Ureter (tissue), 1 donor: Measurements from ENCODE around the gene SUFU. TPM values are rescaled to one million over a fixed set of nuclear protein-coding genes. Genes with fewer than 3 reads are reported as not detected.
A peak's percentile ranks its signal among the peaks of the same experiment; 100 is the strongest.

Experiments
- DNase-seq: peaks from one replicate; pipeline ENCODE4 v3.0.0-alpha.2; 2020; ENCODE audit warnings: low spot score
- total RNA-seq: library from RNA; stranded (reverse); gene quantifications from one replicate; pipeline ENCODE4 v1.2.4, GENCODE V29; 2023
- donor health status: DM: yes; HTN: yes; CAD: no.

SUFU gene
- total RNA-seq, 1 donor from 2014 or later = 25.5 TPM

- no peak for DNase-seq
Observed at GRCh38 chr10:102641402-102641801, 137.6 kb downstream of the SUFU start.

GRCh38 chr10:102641880-102642735 lies 138.3 kb downstream of the SUFU start:
- DNase-seq = peak; percentile 99

- peak; percentile 87 for DNase-seq
Observed at GRCh38 chr10:102642736-102643335, 139.1 kb downstream of the SUFU start.

- no peak for DNase-seq
Observed at GRCh38 chr10:102643336-102644065, 139.7 kb downstream of the SUFU start.

GRCh38 chr10:102644066-102644645 lies 140.4 kb downstream of the SUFU start, which contains the start of gene TRIM8:
TSS of gene TRIM8 (plus strand) at chr10:102644479. CDS start at chr10:102644618, 139 bp downstream.
- DNase-seq = no peak

- DNase-seq = peak; percentile 85
Observed at GRCh38 chr10:102644646-102645387, 141.0 kb downstream of the SUFU start.

- peak; percentile 76 for DNase-seq
Observed at GRCh38 chr10:102645388-102645740, 141.6 kb downstream of the SUFU start.

- DNase-seq = peak; percentile 95
Observed at GRCh38 chr10:102645741-102646609, 142.2 kb downstream of the SUFU start.

GRCh38 chr10:102646610-102647442 lies 143.1 kb downstream of the SUFU start:
- DNase-seq = no peak

- DNase-seq = no peak
Observed at GRCh38 chr10:102647443-102648268, 143.9 kb downstream of the SUFU start.

- DNase-seq = no peak
Observed at GRCh38 chr10:102648269-102648888, 144.6 kb downstream of the SUFU start.

- DNase-seq = no peak
Observed at GRCh38 chr10:102648889-102649796, 145.4 kb downstream of the SUFU start.

GRCh38 chr10:102649797-102650654 lies 146.3 kb downstream of the SUFU start:
- DNase-seq = no peak

GRCh38 chr10:102650655-102651454 lies 147.1 kb downstream of the SUFU start:
- no peak for DNase-seq
